ENCODE measurements around the gene ADAMTSL3. TPM values are rescaled to one million over a fixed set of nuclear protein-coding genes. Genes with fewer than 3 reads are reported as not detected.

ADAMTSL3 gene
- total and polyA plus RNA-seq, 2 of the 4 experiments (the other 2 are of a cell fraction) = under 0.01 to 0.02 TPM

GRCh38 chr15:83783227-83783626, 129.3 kb downstream of the ADAMTSL3 start:
- H2BK15ac ChIP-seq (ENCODE audit: low read depth, low read length) = no peak overlapping the region
- no peaks in the 10 kb centered on the region for H3K79me1 ChIP-seq (ENCODE audit: low read depth in 1 of 2, low read length in 2 of 2)
- no peak overlapping the region for H3K4ac ChIP-seq (ENCODE audit: low read depth, low read length)
- dilution Hi-C loops (cut with HindIII; ENCODE audit: low sequenced_read_pairs, unreplicated experiment) = no loop called here
- no TSS peak for BruUV-seq (replicated peaks)
- no CpG with 5 or more reads among the region's 1 CpG for WGBS, 2 experiments (ENCODE audit: extremely low coverage in 2 of 2, insufficient read length in 1 of 2)
- no peak overlapping the region for H2BK5ac ChIP-seq (ENCODE audit: low read depth, low read length, poor library complexity, severe bottlenecking)
- no peaks in the 10 kb centered on the region for H3K4me1 ChIP-seq (ENCODE audit: control insufficient read depth, insufficient read depth, low read length)
- no peak overlapping the region for H3K56ac ChIP-seq (ENCODE audit: extremely low read depth, insufficient read depth, low read length)
- no peak overlapping the region for H2AFZ ChIP-seq (replicated peaks; ENCODE audit: low read length, poor library complexity)
- no peak overlapping the region for H4K8ac ChIP-seq (ENCODE audit: low read depth in 2 of 2, low read length in 2 of 2)
- H3K9ac ChIP-seq (ENCODE audit: low read depth, low read length) = no peak overlapping the region
- no peak for DNase-seq
- ChIA-PET CTCF (no interaction called here), POLR2A (ENCODE audit: unreplicated experiment) (no interaction called here)
- no peak for ATAC-seq (ENCODE audit: low read depth)
- no peak overlapping the region for H2BK20ac ChIP-seq (ENCODE audit: low read depth, low read length)
- no peak overlapping the region for H4K5ac ChIP-seq (ENCODE audit: low read depth, low read length)
- no peaks in the 10 kb centered on the region for H4K20me1 ChIP-seq (ENCODE audit: insufficient read depth, low read length)
- no peak overlapping the region for H2AK9ac ChIP-seq (replicated peaks; ENCODE audit: low read depth, low read length, poor library complexity)
- no peak overlapping the region for H3K4me2 ChIP-seq (ENCODE audit: low read depth, low read length)
- no peak for TF ChIP-seq MAZ (IDR thresholded peaks at IDR 0.05; ENCODE audit: borderline replicate concordance, low read depth, low read length)
- no peak for TF ChIP-seq USF2 (IDR thresholded peaks at IDR 0.05; ENCODE audit: low read depth, low read length)
- H3K9me1 ChIP-seq (ENCODE audit: insufficient read depth, low read length) = no peaks in the 10 kb centered on the region
- H3K23ac ChIP-seq (ENCODE audit: low read depth, low read length) = no peak overlapping the region
- no peak overlapping the region for H3K27ac ChIP-seq (ENCODE audit: insufficient read depth, low read length)
- no peak overlapping the region for H2BK120ac ChIP-seq (ENCODE audit: low read depth, low read length)
- no peak overlapping the region for H2AK5ac ChIP-seq (ENCODE audit: low read depth, low read length)
- no peak overlapping the region for H4K91ac ChIP-seq (ENCODE audit: insufficient read depth, low read depth, low read length)
- no peak overlapping the region for H3K4me3 ChIP-seq (ENCODE audit: insufficient read depth, low read depth, low read length)
- H3K9me3 ChIP-seq (ENCODE audit: control insufficient read depth, insufficient read depth, low read length) = no peaks in the 10 kb centered on the region
- H3K36me3 ChIP-seq (ENCODE audit: control insufficient read depth, insufficient read depth, low read length) = no peaks in the 10 kb centered on the region
- intact Hi-C loops (cut with micrococcal nuclease) = no loop called here
- no peak overlapping the region for H3K14ac ChIP-seq (replicated peaks; ENCODE audit: low read depth, low read length)
- H3K18ac ChIP-seq (ENCODE audit: low read depth, low read length) = no peak overlapping the region
- in situ Hi-C loops (cut with MboI; ENCODE audit: low sequenced_read_pairs) = no loop called here
- no peaks in the 10 kb centered on the region for H3K27me3 ChIP-seq (ENCODE audit: control insufficient read depth, insufficient read depth, low read length)
